Muscle of leg (tissue), 11 donors: Measurements from ENCODE around the gene IL32. TPM values are rescaled to one million over a fixed set of nuclear protein-coding genes. Genes with fewer than 3 reads are reported as not detected.

Source experiments
- DNase-seq: peaks from one replicate; pipeline ENCODE4 v3.0.0; 2013
- H3K27ac ChIP-seq: one replicate; pipeline ENCODE4 v1.5.1; 2013; ENCODE audit warnings: mild to moderate bottlenecking, low read length, control low read depth
- H3K27me3 ChIP-seq: one replicate; pipeline ENCODE4 v1.6.1; 2013; ENCODE audit warnings: low read length; ENCODE audit not compliant: control insufficient read depth, insufficient read depth
- H3K36me3 ChIP-seq: one replicate; pipeline ENCODE4 v1.6.1; 2013; ENCODE audit warnings: low read length; ENCODE audit not compliant: control insufficient read depth, insufficient read depth
- H3K4me1 ChIP-seq: one replicate; pipeline ENCODE4 v1.6.1; 2013; ENCODE audit warnings: low read length; ENCODE audit not compliant: control insufficient read depth, insufficient read depth
- H3K4me3 ChIP-seq: one replicate; pipeline ENCODE4 v1.5.1; 2013; ENCODE audit warnings: low read length, control low read depth
- H3K9me3 ChIP-seq: replicated peaks from 2 replicates; pipeline ENCODE4 v1.6.1; 2013; ENCODE audit warnings: low read depth, low read length; ENCODE audit not compliant: control insufficient read depth
- WGBS: methylation state at CpG from one replicate; pipeline ENCODE4 v1.1.5; 2013; ENCODE audit warnings: missing lambda C conversion rate; ENCODE audit not compliant: insufficient coverage; 5-methylcytosine and 5-hydroxymethylcytosine counted together
- polyA plus RNA-seq, 8 donors: library from polyadenylated mRNA; unstranded; fragments of 120-200 nt; gene quantifications; one replicate each; pipeline versions ENCODE4 v1.2.1 to v1.2.3, GENCODE V29; 2013; ENCODE audit warnings: inconsistent platforms in 1 of 8, low replicate concordance in 1 of 8; ENCODE audit not compliant: insufficient read length in 8 of 8, insufficient read depth in 1 of 8
- total RNA-seq: library from RNA; stranded (reverse); fragments of 120-200 nt; gene quantifications from one replicate; pipeline ENCODE4 v1.2.4, GENCODE V29; 2013

IL32 gene
- total and polyA plus RNA-seq, 9 donors, result 28.9 to 166 (median 116) TPM

DNA sequence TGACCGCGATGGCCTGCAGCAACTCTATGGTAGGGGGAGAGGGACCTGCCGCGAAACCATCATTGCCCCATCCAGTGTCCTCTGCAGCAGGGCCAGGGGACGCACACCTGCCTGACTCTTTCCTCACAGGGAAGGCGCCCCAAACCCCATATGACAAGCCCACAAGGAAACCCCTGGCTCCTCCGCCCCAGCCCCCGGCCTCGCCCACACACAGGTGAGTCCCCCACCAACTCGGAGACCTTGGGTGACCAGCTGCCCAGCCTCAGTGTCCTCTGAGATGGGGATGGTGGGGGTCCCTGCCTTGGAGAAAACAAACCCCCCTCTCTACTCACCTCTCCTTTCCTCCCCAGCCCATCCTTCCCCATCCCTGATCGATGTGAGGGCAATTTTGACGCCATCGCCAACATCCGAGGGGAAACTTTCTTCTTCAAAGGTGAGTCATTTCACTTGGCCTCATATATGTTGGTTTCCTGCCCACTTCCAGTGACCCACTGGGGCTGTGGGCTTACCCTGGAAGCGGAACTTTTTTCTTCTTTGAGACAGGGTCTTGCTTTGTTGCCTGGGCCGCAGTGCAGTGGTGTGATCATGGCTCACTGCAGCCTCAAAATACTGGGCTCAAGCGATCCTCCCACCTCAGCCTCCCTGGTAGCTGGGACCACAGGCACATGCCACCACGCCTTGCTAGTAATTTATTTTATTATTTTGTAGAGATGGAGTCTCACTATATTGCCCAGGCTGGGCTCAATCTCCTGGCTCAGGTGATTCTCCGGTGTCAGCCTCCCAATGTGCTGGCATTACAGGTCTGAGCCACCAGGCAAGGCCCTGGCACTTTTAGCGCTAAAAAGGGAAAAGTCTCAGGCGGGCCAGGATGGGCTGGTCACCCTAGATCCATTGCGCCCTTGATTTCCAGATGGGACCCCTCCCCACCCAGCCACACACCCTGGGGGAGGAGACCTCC, 8.0 kb upstream of the IL32 start:
- WGBS, result 87% methylated on average over 11 of the region's 22 CpGs
- DNase-seq, result no peak
- Histone ChIP-seq H3K4me1 (peaks cover 25% of the 10 kb centered on the region), H3K4me3 (no peak overlapping the region), H3K27me3 (peaks cover 6% of the 10 kb centered on the region), H3K9me3 (no peaks in the 10 kb centered on the region), H3K27ac (no peak overlapping the region), H3K36me3 (peaks cover 3% of the 10 kb centered on the region)

- H3K4me1 ChIP-seq, result peaks cover 25% of the 10 kb centered on the region
Observed at GRCh38 chr16:3058139-3059030, 7.1 kb upstream of the IL32 start.

DNA sequence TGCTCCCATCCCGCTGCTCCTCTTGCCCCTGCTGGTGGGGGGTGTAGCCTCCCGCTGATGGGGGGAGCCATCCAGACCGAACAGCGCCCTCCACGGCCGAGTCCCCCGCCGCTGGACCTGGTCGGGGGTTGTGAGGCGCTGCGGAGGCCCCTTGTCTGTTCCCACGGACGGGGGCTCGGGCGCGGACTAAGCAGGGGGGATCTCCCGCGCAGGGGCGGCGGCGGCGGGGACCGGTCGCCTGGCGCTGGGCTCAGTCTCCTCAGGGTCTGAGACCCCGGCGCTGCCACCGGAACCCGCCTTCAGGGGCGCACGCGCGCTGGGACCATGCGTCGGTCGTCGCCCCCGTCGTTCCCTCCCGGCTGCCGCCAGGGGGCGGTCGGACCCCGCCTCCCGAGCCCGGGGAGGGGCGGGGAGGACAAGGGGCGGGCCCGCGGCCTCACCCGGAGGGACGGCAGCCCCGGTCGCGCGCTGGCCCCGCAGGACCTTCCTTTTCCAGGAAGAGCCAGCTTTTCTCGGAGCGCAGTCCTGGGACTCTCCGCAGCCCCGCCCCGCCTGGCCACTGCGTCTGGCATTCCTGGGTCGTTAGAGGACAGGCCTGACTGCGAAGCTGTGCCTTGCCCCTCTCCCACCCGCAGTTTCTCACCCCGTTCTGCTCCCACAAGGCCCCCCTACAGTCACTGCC, 6.3 kb upstream of the IL32 start:
- under 1% methylated on average over 67 of the region's 67 CpGs for WGBS
- Histone ChIP-seq H3K36me3 (no peaks in the 10 kb centered on the region), H3K4me3 (peak overlapping the region; percentile 85), H3K27me3 (peaks cover 6% of the 10 kb centered on the region), H3K4me1 (peaks cover 25% of the 10 kb centered on the region), H3K9me3 (no peaks in the 10 kb centered on the region), H3K27ac (peak overlapping the region; percentile 80)
- DNase-seq, result peak; percentile 92

More at GRCh38 chr16:3058139-3059030, 7.1 kb upstream of the IL32 start:
- peak; percentile 67 for DNase-seq
- H3K27me3 ChIP-seq, result peaks cover 6% of the 10 kb centered on the region
- H3K4me3 ChIP-seq, result peak overlapping the region; percentile 85
- no peak overlapping the region for H3K27ac ChIP-seq
- H3K9me3 ChIP-seq, result no peaks in the 10 kb centered on the region
- 3% methylated on average over 54 of the region's 77 CpGs for WGBS
- H3K36me3 ChIP-seq, result peaks cover 3% of the 10 kb centered on the region

GRCh38 chr16:3059723-3060242, 5.7 kb upstream of the IL32 start:
- Histone ChIP-seq H3K9me3 (no peaks in the 10 kb centered on the region), H3K27me3 (peaks cover 6% of the 10 kb centered on the region), H3K27ac (peak overlapping the region; percentile 80), H3K4me1 (peaks cover 29% of the 10 kb centered on the region), H3K4me3 (peak overlapping the region; percentile 48), H3K36me3 (no peaks in the 10 kb centered on the region)
- WGBS, result 59% methylated on average over 4 of the region's 9 CpGs
- DNase-seq, result no peak

DNA sequence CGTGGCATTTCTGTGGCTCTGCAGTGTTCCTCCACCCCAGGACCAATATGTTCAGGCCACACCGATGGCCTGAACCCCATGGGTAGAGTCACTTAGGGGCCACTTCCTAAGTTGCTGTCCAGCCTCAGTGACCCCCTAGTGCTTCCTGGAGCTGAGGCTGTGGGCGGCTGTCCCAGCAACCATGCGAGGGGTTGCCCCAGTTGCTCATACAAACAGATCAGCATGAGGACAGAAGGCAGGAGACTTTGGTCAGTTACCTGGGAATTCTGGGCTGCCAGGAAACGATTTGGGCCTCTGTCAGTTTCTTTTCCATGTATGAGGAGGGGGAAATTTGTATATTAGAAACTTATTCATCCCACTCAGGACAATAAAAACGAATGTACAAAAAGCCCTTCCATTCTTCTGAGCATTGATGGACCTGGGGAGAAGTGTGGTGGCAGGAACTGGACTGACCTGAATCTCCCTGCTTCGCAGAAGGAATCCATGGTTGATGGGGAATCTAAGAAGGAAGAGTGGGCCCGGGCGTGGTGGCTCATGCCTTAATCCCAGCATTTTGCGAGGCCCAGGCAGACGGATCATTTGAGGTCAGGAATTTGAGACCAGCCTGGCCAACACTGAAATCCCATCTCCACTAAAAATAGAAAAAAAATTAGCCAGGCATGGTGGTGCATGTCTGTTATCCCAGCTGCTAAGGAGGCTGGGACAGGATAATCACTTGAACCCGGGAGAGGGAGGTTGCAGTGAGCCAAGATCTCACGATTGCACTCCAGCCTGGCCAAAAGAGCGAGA, 4.9 kb upstream of the IL32 start:
- peaks cover 36% of the 10 kb centered on the region for H3K4me1 ChIP-seq
- no peaks in the 10 kb centered on the region for H3K9me3 ChIP-seq
- WGBS, result 82% methylated on average over 6 of the region's 14 CpGs
- peak; percentile 55 for DNase-seq
- H3K27me3 ChIP-seq, result peaks cover 6% of the 10 kb centered on the region
- H3K4me3 ChIP-seq, result no peak overlapping the region
- no peaks in the 10 kb centered on the region for H3K36me3 ChIP-seq
- H3K27ac ChIP-seq, result peak overlapping the region; percentile 51

DNA sequence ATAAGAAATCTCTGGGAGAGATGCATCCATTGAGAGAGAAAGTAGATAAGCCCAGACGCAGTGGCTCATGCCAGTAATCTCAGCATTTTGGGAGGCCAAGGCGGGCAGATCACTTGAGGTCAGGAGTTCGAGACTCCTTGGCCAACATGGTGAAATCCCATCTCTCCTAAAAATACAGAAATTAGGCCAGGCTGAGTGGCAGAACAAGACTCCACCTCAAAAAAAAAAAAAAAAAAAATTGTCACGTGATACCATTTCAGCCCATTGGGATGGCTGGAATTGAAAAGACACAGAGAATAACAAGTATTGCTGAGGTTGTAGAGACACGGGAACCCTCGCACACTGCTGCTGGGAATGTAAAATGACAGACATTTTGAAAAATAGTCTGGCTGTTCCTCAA, 2.9 kb upstream of the IL32 start:
- no peak overlapping the region for H3K4me3 ChIP-seq
- no peak for DNase-seq
- peaks cover 52% of the 10 kb centered on the region for H3K4me1 ChIP-seq
- no peaks in the 10 kb centered on the region for H3K36me3 ChIP-seq
- no peak overlapping the region for H3K27ac ChIP-seq
- H3K27me3 ChIP-seq, result peaks cover 4% of the 10 kb centered on the region
- WGBS, result no CpG with 5 or more reads among the region's 6 CpGs
- H3K9me3 ChIP-seq, result no peaks in the 10 kb centered on the region

DNA sequence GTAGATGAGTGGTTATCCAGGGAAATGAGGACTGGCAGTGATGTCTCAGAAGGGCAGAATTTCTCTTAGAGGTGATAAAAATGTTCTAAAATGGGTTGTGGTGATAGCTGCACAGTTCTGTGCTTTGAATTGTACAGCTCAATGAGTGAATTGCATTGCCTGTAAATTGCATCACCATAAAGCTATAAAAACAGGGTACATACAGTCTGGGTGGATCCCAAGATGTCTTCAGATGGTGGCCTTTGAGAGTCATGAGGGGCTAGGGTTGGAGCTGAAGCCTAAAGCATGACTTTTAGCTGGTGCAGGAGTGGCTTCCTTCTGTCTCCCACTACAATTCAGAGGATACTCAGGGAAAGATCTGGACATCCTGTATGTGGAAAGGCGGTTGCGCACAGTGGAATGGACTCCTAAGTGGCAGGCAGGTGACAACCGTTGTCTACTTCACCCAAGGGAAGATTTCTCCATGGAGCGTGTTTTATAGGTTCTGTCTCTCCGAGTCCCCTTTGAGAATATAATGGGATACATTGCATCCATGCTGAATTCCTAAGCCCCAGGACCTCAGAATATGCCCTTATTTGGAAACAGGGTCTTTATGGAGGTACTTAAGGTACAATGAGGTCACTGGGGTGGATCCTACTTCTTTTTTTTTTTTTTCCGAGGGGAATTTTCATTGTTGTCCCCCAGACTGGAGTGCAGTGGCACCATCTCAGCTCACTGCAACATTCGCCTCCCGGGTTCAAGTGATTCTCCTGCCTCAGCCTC, 1.6 kb upstream of the IL32 start:
- DNase-seq, result no peak
- H3K36me3 ChIP-seq, result no peaks in the 10 kb centered on the region
- no peak overlapping the region for H3K4me3 ChIP-seq
- no peaks in the 10 kb centered on the region for H3K27me3 ChIP-seq
- 100% methylated on average over 2 of the region's 8 CpGs for WGBS
- H3K9me3 ChIP-seq, result no peaks in the 10 kb centered on the region
- peaks cover 44% of the 10 kb centered on the region for H3K4me1 ChIP-seq
- H3K27ac ChIP-seq, result no peak overlapping the region

DNA sequence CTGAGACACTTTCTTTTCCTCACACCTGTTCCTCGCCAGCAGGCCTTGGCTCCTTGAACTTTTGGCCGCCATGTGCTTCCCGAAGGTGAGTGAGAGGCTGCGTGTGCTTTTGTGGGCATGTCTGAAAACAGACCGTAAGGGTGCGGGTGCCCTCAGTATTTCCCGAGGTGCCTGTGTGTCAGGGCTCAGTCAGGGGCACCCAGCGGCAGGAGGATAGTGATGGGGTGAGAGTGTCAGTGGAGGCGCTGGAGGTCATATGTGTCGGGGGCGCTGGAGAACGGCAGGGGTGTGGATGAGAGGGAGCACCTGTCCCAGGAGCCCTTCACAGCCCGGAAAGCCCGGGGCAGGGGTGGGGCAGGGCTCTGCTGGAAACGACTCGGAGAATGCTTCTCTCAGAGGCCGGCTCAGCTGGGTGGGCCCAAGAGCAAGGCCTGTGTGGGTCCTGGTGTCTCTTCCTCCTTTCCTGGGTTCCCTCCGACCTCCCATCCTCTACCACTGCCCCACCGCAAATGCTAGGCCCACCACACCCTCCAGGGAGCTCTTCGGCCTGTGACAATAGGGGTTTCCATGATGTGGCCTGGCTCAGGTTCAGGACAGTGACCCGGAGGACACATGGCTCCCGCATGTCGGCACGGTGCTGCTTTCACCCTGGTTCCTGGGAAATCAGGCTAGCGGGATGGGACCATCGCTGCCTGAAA, 451 bp downstream of the IL32 start:
- peaks cover 29% of the 10 kb centered on the region for H3K4me1 ChIP-seq
- H3K27me3 ChIP-seq, result no peaks in the 10 kb centered on the region
- H3K27ac ChIP-seq, result peak overlapping the region; percentile 78
- WGBS, result 67% methylated on average over 18 of the region's 26 CpGs
- H3K36me3 ChIP-seq, result no peaks in the 10 kb centered on the region
- DNase-seq, result no peak
- H3K4me3 ChIP-seq, result peak overlapping the region; percentile 28
- no peaks in the 10 kb centered on the region for H3K9me3 ChIP-seq
